ENCODE measurements around the gene PTPRN2.

The PTPRN2 gene

DNA sequence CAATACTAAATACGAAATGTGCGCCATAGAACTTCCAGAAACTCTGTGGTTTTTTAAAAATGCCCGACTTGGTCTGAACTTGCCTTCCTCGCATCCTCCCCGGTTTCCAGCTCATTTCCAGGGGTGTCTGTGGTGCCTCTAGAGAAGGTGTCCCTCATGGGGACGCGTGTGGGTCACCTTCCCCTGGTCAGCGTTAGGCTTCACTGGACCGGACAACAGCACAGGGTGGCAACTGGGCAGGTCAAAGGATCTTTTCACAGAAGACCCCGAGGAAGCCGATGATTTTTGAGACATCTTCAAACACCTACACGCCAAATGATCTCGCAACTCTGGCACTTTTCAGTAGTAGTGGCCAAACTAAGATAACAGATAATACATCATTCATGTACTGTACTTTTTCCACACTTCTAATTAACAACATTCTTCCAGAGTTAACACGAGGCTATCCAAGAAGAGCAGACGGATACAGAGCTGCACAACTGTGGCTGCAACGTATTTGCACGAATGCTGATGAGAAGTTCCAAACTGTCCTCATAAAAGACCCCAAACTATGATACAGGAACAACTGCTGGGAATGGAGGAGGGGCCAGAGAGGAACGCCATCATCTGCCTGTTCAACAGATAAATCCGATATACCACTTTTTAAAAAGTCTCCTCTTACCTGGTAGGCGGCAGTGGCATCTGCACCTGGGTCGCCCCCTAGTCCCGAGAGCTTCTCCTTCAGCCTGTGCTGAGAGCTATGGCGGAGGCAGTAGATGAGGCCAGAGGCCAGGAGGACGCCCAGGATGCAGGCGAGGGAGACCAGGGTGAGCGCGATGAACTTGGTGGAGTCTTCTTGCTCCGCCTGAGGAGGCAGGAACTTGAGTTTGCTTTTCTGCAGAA, 905.3 kb downstream of the PTPRN2 start:
- TF ChIP-seq, protein P1, sequence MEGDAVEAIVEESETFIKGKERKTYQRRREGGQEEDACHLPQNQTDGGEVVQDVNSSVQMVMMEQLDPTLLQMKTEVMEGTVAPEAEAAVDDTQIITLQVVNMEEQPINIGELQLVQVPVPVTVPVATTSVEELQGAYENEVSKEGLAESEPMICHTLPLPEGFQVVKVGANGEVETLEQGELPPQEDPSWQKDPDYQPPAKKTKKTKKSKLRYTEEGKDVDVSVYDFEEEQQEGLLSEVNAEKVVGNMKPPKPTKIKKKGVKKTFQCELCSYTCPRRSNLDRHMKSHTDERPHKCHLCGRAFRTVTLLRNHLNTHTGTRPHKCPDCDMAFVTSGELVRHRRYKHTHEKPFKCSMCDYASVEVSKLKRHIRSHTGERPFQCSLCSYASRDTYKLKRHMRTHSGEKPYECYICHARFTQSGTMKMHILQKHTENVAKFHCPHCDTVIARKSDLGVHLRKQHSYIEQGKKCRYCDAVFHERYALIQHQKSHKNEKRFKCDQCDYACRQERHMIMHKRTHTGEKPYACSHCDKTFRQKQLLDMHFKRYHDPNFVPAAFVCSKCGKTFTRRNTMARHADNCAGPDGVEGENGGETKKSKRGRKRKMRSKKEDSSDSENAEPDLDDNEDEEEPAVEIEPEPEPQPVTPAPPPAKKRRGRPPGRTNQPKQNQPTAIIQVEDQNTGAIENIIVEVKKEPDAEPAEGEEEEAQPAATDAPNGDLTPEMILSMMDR (IDR thresholded peaks at IDR 0.05; ENCODE audit: low read depth, low read length, missing control alignments): no peak
- H3K4me3 ChIP-seq (ENCODE audit: low read depth, low read length): no peak overlapping the region
- no peak for DNase-seq (ENCODE audit: low read depth)

DNA sequence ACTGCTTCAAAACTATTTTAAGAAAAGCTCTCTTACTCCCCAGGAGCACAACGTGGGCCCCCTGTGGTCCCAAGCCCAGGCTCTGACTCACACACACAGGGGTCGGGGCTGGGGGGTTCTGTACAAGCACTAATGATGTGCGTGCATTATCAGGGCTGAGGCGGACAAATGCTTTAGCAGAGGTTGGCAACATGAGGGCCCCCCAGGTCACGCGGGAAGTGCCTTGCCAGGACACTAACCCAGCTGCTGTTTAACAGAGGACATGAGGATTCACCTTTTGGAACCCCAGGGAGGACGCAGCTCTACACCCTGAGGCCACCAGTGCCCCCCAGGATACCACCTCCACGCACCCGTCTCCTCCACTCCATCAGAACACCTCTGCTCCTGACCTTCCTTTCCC, 908.0 kb downstream of the PTPRN2 start:
- TF ChIP-seq, protein P1 (IDR thresholded peaks at IDR 0.05; ENCODE audit: low read depth, low read length, missing control alignments): no peak
- no peak overlapping the region for H3K4me3 ChIP-seq (ENCODE audit: low read depth, low read length)
- no peak for DNase-seq (ENCODE audit: low read depth)

DNA sequence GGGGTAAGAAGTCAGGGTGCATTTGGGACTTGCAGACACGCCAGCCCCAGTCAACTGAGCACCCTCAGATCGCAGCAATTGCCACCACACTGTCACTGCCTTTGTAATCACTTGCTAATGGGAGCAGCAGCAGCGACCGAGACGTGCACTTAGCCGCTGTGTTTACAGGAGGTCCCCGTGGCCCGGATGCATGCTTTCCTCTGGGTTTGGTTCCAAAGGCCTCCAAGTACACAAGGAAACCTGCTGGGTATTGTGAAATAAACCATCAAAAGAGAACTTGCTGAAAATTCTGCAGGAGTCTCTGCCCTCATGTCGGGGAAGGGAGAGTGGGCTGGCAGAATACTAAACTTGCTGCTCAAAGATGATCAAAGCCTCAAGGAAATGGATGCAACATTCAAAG, 909.1 kb downstream of the PTPRN2 start:
- no peak for DNase-seq (ENCODE audit: low read depth)
- H3K4me3 ChIP-seq (ENCODE audit: low read depth, low read length): no peak overlapping the region
- TF ChIP-seq, protein P1 (IDR thresholded peaks at IDR 0.05; ENCODE audit: low read depth, low read length, missing control alignments): no peak

DNA sequence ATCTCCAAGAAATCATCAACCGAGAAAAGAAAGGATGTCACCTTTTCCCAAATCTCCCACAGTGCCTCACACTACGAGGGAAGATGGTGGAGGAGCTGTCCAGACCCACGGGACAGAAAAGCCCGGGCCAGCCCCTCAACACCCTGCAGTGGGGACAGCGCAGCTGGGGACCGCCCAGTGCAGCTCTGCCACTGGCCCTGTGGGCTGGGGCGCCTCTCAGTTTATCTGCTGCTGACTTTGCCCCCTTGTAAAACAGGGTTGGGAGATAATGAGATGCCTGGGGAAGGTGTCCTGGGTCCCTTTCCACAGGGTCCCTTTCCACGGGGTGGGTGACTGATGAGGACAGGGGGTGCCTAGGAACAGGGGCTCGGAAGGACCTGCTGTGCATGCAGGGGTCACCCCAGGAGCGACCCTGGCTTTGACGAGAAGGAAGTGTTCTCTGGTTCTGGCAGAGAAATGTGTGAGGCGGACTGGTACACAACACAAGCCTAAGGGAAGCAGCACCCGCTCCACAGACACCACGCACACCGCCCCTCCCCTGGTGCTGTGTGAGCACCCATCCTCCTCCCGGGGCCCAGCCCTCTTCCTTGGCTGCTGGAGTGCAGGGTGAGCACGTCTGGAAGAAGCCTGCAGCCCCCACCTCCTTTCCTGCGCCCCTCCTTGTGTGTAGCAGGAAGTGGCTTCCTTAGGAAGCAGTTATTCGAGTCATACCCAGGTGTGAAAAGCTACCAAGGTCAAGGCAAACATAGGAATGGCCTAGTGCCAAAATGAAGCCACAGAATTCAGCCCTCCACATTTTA, 911.0 kb downstream of the PTPRN2 start:
- TF ChIP-seq, protein P1 (IDR thresholded peaks at IDR 0.05; ENCODE audit: low read depth, low read length, missing control alignments): no peak

DNA sequence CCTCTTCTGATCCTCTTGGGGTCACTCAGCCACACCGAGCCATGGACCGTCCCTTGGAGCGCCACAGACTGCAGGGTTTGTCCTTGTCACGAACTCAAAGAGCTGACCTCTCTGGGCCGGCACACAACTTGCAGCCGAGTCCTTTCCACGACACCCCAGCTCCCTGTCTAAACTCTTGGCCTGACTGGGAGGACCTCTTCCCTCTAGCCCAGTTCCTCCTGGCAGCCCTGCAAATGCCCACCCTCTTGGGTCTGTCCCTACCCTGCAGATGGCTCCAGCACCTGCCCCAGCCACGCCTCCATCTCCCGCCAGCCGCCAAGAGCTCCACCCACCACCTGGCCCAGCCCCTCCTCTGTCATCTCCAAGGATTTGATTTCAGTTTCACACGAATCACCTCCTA, 911.6 kb downstream of the PTPRN2 start:
- TF ChIP-seq, protein P1 (IDR thresholded peaks at IDR 0.05; ENCODE audit: low read depth, low read length, missing control alignments): no peak
- no peak for DNase-seq (ENCODE audit: low read depth)
- H3K4me3 ChIP-seq (ENCODE audit: low read depth, low read length): no peak overlapping the region

More for the DNA sequence above, 911.0 kb downstream of the PTPRN2 start:
- no peak overlapping the region for H3K4me3 ChIP-seq (ENCODE audit: low read depth, low read length)
- no peak for DNase-seq (ENCODE audit: low read depth)

DNA sequence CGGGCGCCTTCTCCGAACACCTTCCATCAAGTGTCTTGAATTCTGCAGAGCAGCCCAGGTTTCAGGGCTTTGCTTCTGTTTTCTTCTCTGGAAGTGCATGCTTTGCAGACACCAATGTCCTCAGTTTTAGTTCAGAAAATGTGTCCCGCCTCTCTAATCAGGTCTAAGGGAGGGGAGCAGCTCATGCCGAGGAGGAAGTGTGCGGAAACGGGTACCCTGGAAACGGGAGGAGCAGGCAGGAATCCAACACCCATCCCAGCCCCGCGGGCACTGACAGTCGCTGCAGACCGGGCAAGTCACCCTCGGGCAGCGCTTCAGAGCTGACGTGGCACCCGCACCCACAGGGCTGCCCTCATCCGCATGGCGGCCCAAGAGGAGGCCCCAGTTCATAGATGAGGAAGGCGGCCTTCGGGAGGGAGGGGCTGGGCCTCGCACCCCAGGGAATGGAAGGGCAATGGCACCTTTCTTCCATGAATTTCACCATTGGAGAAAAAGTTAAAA, 912.1 kb downstream of the PTPRN2 start:
- TF ChIP-seq, protein P1 (IDR thresholded peaks at IDR 0.05; ENCODE audit: low read depth, low read length, missing control alignments): no peak
- DNase-seq (ENCODE audit: low read depth): no peak
- no peak overlapping the region for H3K4me3 ChIP-seq (ENCODE audit: low read depth, low read length)
